OCI-LY3 (cell line): ENCODE data around the gene ILKAP.

ENCODE experiments used
- H2AFZ ChIP-seq: fragments of 200-600, 300-600 bp; shearing (Covaris generic); 2 replicates; pipeline ENCODE4 v1.6.0; 2014; ENCODE audit warnings: antibody characterized with exemption, low read depth, low read length
- H3K27ac ChIP-seq: fragments of 200-600, 300-600 bp; sonication (generic); 2 replicates; pipeline ENCODE4 v1.5.1; 2014; ENCODE audit warnings: mild to moderate bottlenecking, low read length, moderate library complexity, mixed read lengths
- H3K27me3 ChIP-seq: fragments of 200-600, 300-600 bp; sonication (generic); 2 replicates; pipeline ENCODE4 v1.6.1; 2014; ENCODE audit warnings: low read depth, low read length, mixed read lengths
- H3K36me3 ChIP-seq: fragments of 200-600, 300-600 bp; sonication (generic); replicated peaks from 2 replicates; pipeline ENCODE3; 2014; ENCODE audit warnings: low read depth, low read length, mixed read lengths
- H3K4me1 ChIP-seq: fragments of 300-600, 200-600 bp; sonication (generic); 2 replicates; pipeline ENCODE4 v1.6.1; 2014; ENCODE audit warnings: low read length, mixed read lengths
- H3K4me2 ChIP-seq: fragments of 200-600, 300-600 bp; sonication (generic); 2 replicates; pipeline ENCODE4 v1.6.1; 2014; ENCODE audit warnings: low read length, mixed read lengths
- H3K4me3 ChIP-seq: fragments of 300-600, 200-600 bp; sonication (generic); 2 replicates; pipeline ENCODE4 v1.5.1; 2014; ENCODE audit warnings: antibody characterized with exemption, mild to moderate bottlenecking, low read length, moderate library complexity
- H3K79me2 ChIP-seq: fragments of 300-600, 200-600 bp; shearing (Covaris generic); 2 replicates; pipeline ENCODE4 v1.6.1; 2014; ENCODE audit warnings: mild to moderate bottlenecking, low read length, mixed read lengths
- H3K9ac ChIP-seq: fragments of 300-600, 200-600 bp; shearing (Covaris generic); 2 replicates; pipeline ENCODE4 v1.6.0; 2014; ENCODE audit warnings: mild to moderate bottlenecking, low read length, moderate library complexity
- H3K9me3 ChIP-seq: fragments of 200-600, 300-600 bp; shearing (Covaris generic); 2 replicates; pipeline ENCODE4 v1.6.1; 2014; ENCODE audit warnings: low read length, mixed read lengths; ENCODE audit not compliant: insufficient read depth
- H4K20me1 ChIP-seq: fragments of 200-600, 300-600 bp; sonication (generic); 2 replicates; pipeline ENCODE4 v1.6.1; 2016; ENCODE audit warnings: low read length, mixed read lengths; ENCODE audit not compliant: insufficient read depth
- CTCF ChIP-seq: fragments of 200-600, 300-600 bp; sonication (generic); IDR thresholded peaks from 2 replicates; pipeline ENCODE4 v1.5.1; 2014; ENCODE audit warnings: antibody characterized with exemption, low read length, low read depth
- EZH2phosphoT487 ChIP-seq: fragments of 200-600 bp; shearing (Covaris generic); IDR thresholded peaks from 2 replicates; pipeline ENCODE4 v1.6.1; 2018; ENCODE audit warnings: antibody characterized with exemption, mixed run types, low read depth

ILKAP gene

GRCh38 chr2:238238766-238239542, 35.5 kb upstream of the ILKAP start:
- Histone ChIP-seq H3K9ac (no peak overlapping the region), H4K20me1 (no peaks in the 10 kb centered on the region), H3K4me3 (no peak overlapping the region), H3K9me3 (no peaks in the 10 kb centered on the region), H3K79me2 (no peaks in the 10 kb centered on the region), H3K27me3 (no peaks in the 10 kb centered on the region), H3K4me1 (no peaks in the 10 kb centered on the region), H3K4me2 (no peak overlapping the region), H2AFZ (no peak overlapping the region), H3K36me3 (no peaks in the 10 kb centered on the region), H3K27ac (no peak overlapping the region)
- TF ChIP-seq EZH2phosphoT487 (no peak), CTCF (no peak)

GRCh38 chr2:238238311-238238765, 34.8 kb upstream of the ILKAP start:
- Histone ChIP-seq H3K27me3 (no peaks in the 10 kb centered on the region), H3K9ac (no peak overlapping the region), H2AFZ (no peak overlapping the region), H3K9me3 (no peaks in the 10 kb centered on the region), H3K4me2 (no peak overlapping the region), H4K20me1 (no peaks in the 10 kb centered on the region), H3K79me2 (no peaks in the 10 kb centered on the region), H3K4me3 (no peak overlapping the region), H3K36me3 (no peaks in the 10 kb centered on the region), H3K27ac (no peak overlapping the region), H3K4me1 (no peaks in the 10 kb centered on the region)
- TF ChIP-seq EZH2phosphoT487 = no peak
- TF ChIP-seq CTCF = no peak

GRCh38 chr2:238237431-238238135, 34.1 kb upstream of the ILKAP start:
- H3K27ac ChIP-seq = no peak overlapping the region

GRCh38 chr2:238236571-238236970, 33.1 kb upstream of the ILKAP start:
- H4K20me1 ChIP-seq = no peaks in the 10 kb centered on the region
- no peak overlapping the region for H3K9ac ChIP-seq
- H3K36me3 ChIP-seq = no peaks in the 10 kb centered on the region
- no peak overlapping the region for H3K4me2 ChIP-seq
- no peak overlapping the region for H3K27ac ChIP-seq
- no peak overlapping the region for H2AFZ ChIP-seq
- H3K4me1 ChIP-seq = no peaks in the 10 kb centered on the region
- TF ChIP-seq EZH2phosphoT487 (no peak), CTCF (no peak)
- H3K4me3 ChIP-seq = no peak overlapping the region
- no peaks in the 10 kb centered on the region for H3K9me3 ChIP-seq
- no peaks in the 10 kb centered on the region for H3K27me3 ChIP-seq
- no peaks in the 10 kb centered on the region for H3K79me2 ChIP-seq

More at GRCh38 chr2:238237431-238238135, 34.1 kb upstream of the ILKAP start:
- no peaks in the 10 kb centered on the region for H3K79me2 ChIP-seq
- H3K27me3 ChIP-seq = no peaks in the 10 kb centered on the region
- H3K9me3 ChIP-seq = no peaks in the 10 kb centered on the region
- no peak overlapping the region for H3K9ac ChIP-seq
- H3K4me2 ChIP-seq = no peak overlapping the region
- H3K4me1 ChIP-seq = no peaks in the 10 kb centered on the region
- no peak overlapping the region for H3K4me3 ChIP-seq
- H2AFZ ChIP-seq = no peak overlapping the region
- TF ChIP-seq EZH2phosphoT487 = no peak
- no peaks in the 10 kb centered on the region for H3K36me3 ChIP-seq
- no peaks in the 10 kb centered on the region for H4K20me1 ChIP-seq
